GM18511 (cell line): ENCODE data around the gene OR51E1.

Experiments used
- ATAC-seq: cut with Tn5 transposase; IDR thresholded peaks from one replicate; pipeline ENCODE4 v1.9.1; 2021; ENCODE audit warnings: mild to moderate bottlenecking, moderate library complexity; ENCODE audit not compliant: unreplicated experiment

OR51E1 gene

DNA sequence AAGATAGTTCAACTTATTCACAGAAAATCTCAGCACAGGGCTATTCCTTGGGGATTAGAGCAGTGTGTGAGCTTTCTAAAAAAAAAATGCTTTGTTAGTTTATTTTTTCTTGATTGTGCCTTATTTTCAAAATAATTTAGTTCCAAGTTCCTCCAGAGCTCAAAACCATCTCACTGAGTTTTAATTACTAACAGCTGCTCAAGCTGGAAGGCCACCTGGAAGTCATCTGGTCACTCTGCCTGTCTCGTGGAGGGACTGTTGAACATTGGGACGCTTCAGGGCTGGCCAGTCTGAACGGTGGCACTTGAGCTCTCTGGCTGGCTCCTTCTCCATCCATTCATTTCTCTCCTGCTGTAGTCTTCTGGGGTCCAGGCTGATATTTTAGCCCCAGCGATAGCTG lies 4.0 kb downstream of the OR51E1 start:
- ATAC-seq = no peak

DNA sequence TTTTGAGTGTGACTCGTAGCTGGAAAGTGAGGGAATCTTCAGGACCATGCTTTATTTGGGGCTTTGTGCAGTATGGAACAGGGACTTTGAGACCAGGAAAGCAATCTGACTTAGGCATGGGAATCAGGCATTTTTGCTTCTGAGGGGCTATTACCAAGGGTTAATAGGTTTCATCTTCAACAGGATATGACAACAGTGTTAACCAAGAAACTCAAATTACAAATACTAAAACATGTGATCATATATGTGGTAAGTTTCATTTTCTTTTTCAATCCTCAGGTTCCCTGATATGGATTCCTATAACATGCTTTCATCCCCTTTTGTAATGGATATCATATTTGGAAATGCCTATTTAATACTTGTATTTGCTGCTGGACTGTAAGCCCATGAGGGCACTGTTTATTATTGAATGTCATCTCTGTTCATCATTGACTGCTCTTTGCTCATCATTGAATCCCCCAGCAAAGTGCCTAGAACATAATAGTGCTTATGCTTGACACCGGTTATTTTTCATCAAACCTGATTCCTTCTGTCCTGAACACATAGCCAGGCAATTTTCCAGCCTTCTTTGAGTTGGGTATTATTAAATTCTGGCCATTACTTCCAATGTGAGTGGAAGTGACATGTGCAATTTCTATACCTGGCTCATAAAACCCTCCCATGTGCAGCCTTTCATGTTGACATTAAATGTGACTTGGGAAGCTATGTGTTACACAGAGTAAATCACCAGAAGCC lies 11.0 kb downstream of the OR51E1 start:
- ATAC-seq = no peak

DNA sequence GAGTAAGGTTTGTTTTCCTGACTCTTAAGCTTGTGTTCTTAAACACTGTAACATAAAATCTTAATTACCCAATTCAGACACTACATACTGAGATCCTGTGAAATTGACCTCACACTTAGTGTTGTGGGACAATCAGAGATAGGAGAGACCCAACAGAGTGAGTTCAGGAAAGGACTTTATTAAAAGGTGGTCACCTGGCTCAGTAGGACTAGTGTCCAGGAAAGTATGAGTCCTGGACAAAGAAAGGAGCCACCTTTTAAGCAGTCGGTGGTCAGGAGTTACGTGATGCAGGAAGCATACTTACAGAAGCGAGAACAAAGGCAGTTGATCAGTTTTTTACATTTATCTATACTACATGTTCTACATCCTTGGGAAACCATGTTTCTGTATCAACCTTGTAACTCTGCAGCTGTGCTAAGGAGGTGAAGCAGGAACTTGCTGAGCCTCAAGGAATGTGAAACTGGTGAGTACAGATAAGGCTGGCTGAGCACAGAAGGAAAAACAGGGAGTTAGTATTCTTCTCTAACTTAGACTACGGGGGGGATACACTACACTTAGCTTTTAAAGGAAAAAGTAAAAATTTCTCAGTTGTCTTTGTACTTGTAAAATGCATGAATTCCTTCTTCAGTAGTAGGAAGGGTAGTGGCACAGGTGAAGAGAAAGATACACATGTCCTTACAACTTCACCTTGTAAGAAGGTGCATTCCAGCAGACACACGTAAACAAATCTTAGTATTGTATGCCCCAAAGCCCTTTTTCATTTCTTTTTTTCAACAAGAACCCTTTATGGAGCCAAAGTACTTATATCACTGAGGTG lies 15.1 kb downstream of the OR51E1 start:
- no peak for ATAC-seq

DNA sequence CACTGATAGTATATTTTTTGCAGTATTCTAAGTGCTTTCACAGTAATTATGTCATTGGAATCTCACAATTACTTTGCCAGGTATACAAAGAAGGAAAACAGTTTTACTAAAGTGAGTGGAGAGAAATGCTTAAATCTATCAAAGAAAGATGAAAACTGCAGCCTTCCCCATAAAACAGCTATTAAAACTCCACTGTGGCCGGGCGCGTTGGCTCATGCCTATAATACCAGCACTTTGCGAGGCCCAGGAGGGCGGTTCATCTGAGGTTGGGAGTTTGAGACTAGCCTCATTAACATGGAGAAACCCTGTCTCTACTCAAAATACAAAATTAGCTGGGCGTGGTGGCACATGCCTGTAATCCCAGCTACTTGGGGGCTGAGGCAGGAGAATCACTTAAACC lies 19.1 kb downstream of the OR51E1 start:
- no peak for ATAC-seq

DNA sequence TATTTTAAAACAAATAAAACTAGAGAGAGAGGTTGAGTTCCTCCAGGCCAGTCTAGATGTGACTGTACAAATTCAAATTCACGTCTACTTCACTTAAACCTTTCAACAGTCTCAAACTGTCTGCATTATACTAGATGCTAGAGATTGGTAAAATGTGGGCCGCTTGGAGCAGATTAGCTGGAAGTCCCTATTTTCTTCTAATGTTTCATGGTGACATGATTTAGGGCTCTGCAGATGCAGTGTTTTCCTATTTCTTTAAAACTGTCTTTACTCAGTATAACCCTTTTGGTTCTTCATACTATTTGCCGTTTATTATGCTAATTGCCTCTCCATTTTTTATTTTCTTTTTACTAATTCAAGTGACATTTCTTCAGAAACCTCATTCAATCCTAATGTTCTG lies 20.4 kb downstream of the OR51E1 start:
- no peak for ATAC-seq

DNA sequence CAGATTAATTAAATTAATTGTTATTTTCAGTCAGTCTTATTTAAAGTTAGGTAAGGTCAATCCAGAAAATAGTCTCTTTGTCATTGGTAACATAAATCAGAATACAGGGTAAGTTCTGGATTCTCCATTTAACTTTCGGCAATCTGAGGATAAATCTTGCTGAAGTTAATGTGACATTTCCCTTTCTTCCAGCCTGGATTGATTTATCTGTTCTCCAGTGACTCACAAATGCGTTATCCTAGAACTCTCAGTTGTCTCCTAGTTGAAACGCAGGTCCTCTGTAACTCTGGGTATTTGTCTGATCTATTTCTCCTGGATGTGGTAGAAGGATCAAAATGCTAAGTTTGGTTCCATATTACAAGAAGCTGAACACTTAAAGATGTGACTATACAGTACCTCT lies 21.0 kb downstream of the OR51E1 start:
- no peak for ATAC-seq

DNA sequence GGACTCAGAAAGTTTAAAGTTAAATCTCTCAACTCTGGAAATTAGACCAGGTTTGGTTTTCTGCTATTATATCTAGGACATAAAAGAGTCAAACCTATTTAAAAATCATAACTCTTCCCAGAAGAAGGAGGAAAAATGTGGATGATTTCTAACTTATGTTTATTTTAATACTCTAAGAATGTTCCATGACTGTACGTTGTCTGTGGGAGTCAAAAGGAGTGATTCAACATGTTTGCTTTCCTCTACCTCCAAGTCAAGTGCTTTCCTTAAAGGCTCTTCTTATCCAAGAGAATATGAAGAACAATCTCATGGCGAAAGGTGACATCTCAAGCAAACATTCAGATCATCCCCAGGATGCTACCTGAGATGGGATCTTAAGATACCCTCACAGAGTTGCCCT lies 21.6 kb downstream of the OR51E1 start:
- no peak for ATAC-seq

DNA sequence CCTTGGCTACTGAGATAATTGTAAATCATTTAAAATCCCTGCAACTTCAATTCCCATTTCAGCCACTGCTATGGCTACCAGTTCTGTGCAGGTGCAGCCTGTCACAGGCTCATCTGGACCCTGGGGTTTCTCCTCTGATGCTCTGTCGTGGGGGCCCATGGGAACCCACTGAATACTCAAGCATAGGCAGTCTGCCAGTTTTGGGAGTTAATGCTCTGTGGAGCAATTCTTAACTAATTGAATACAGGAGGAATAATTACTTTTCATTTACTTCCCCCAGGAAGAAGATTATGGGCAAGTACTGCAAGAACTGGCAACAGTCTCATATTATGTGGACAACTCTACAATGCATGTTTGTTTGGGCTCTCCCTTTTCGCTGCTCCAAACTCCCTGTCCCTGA lies 28.0 kb downstream of the OR51E1 start:
- no peak for ATAC-seq

DNA sequence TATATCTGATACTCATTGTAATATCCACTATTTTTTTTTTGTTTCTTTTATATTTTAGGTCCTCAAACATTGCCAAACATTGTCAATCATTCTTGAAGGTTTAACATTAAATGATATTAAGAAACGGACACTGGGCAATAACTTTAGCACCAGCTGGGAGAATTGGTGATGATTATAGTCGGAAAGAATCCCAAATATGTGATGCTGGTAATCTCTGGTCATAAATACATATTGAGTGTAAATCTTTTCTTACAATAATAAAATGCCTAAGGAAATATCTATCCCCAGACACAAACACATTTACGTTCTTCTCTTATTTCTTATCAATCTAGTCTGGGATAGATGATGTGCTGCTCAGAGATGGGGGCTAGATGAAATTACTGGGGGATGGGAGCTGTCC lies 28.7 kb downstream of the OR51E1 start:
- no peak for ATAC-seq

DNA sequence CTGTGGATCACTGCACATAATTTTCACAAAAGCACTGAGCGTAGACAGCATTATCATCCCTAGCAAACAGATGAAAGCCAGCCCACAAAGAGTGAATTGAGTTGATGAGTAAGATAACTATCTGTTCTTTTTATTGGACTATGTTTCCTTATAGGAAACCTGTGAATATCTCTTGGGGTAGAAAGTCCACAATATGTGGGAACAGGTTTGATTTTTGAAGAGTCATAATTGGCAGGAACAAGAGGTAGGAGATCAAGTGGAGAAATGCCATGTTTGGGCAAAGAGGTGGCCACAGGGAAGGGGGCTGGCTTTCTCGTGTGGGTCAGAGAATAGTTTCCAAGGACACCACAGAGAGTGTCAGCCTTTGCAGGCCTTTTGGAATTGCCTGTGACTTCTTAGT lies 30.0 kb downstream of the OR51E1 start:
- no peak for ATAC-seq

DNA sequence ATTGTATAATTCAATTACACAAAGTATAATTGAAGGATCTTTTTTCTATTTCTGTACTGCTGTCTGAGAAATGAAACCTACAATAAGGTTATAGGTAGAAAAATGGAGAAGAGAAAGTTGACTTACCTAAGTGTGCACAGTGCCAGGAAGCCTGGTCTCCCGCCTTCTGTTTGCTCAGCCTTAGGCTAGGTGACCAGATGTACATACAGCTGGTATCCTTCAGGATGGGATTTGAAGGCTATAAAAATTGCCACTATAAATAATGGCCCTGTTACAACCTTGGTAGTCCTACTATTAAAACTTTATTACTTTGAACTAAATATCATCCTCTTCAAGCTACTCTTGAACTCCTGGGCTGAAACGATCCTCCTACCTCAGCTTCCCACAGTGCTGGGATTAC lies 34.2 kb downstream of the OR51E1 start:
- no peak for ATAC-seq

DNA sequence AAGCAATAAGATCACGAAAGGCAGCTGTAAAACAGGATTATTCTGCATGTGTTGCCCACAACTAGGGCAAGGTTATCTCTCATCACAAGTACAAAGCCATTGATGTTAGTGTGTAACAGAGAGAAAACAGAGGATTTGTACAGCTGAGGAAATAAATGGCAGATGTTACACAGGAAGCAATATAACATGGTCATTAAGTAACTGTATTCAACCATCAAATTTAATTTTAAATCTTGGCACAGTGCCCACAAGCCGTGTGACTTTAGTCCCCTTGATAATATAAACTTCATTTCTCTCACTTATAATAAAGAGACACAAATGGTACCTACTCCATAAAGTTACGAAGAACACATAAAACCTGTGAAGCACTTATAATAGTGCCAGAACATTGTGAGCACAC lies 36.6 kb downstream of the OR51E1 start:
- ATAC-seq = no peak

DNA sequence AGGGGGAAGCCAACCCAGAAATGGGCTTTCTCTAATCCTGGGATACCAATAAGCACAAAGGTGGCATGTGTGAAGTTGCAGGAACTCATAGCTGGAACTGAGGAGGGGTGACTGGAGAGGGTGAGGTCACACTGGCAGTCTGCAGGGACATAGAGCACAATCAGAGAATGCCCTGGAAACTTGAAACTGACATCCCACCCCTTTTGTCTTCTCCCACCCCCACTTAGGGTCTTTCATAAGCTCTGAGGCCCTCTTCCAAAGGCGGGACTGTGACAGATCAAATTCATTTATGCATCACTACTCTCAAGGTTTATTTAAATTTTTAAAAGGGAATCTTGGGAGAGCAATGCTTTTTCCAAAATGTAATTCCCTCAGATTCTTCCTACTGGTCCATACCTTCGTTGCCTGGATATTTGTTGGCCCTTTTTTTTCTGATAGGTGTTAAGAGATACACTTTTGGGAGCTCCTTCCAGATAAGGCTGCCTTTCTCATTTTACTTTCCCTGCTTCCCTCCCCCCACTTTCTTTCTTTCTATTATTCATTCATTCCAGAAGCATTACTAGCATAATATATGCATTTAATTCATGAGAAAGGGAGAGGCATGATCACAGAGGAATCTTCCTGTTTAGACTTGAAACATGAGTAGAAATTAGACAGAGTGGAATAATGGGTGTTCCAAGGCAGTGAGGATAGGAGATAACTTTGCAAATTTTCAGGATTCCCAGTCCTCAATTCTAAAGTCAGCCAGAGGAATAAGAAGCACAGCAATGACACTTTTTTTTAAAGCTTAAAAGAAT lies 39.0 kb downstream of the OR51E1 start:
- no peak for ATAC-seq

DNA sequence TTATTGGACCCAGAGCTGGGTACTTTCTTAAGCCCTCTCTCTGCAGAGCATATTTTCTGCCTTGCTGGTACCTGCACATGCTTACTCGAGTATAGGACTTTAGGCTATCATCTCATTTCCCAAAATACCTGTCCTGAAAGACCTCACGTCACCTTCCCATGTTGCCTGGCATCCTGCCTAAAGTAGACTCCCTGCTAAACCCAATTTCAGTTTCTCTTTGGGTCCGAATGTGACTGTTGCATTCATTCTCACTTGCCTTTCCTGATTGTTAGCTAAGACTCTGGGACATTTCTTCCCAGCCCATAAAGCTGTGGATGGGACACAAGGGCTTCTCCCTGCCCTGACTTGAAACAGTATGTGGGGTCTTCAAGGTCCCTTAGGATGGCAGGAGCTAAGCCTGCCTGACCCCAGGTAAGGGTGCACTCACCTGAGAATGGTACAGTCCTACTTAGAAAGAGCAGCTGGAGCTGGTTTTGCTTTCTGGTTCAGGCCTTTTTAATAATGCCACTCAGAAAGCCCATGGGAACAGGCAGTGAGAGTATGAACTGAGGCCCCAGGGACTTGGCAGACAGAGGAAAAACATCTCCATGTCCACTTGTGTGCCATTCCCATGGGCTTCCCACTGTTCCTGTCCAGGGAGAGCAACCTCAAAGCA lies 41.0 kb downstream of the OR51E1 start:
- ATAC-seq = no peak

DNA sequence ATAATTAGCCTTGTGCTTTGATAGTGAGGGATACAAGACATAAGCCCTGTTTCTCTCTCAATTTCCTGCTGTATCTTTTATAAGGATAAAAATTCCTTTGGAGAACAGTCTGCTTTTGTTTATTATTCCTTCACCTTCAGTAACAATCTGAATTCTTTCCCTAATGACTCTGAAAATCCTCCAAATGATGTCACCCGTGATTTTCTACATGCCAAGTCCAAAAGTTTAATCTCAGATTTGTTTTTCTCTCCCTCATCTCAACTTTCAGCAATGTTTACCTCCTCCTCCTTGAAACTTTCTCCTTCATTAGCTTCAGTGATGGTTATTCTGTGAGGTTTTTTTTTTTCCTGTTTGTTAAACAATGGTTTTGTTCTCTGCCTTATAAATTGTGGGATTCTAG lies 51.7 kb downstream of the OR51E1 start:
- ATAC-seq = no peak

DNA sequence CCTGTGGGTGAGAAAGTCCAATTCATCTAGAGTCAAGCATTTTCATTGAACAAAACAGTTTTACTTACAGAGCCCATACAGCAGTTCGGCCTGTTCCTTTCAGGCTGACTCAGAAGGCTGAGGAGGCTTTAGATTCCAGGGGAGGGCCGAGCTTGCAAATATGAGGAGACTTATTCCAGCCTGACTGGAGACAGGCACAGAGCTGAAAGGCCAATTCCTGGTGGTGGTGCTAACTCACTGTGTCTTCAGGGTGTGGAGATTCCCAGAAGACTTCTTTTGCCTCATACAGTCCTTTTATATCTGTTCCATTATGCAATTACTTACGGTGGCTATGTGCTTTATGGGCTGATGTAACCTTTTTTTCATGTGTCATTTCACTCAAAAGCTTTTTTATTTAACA lies 53.8 kb downstream of the OR51E1 start, which contains the start of gene OR51E2:
Gene OR51E2 (minus strand): TSS at position 269 of the 400 bp plus-strand sequence. CDS start 15,142 bp downstream, outside the sequence.
- no peak for ATAC-seq

DNA sequence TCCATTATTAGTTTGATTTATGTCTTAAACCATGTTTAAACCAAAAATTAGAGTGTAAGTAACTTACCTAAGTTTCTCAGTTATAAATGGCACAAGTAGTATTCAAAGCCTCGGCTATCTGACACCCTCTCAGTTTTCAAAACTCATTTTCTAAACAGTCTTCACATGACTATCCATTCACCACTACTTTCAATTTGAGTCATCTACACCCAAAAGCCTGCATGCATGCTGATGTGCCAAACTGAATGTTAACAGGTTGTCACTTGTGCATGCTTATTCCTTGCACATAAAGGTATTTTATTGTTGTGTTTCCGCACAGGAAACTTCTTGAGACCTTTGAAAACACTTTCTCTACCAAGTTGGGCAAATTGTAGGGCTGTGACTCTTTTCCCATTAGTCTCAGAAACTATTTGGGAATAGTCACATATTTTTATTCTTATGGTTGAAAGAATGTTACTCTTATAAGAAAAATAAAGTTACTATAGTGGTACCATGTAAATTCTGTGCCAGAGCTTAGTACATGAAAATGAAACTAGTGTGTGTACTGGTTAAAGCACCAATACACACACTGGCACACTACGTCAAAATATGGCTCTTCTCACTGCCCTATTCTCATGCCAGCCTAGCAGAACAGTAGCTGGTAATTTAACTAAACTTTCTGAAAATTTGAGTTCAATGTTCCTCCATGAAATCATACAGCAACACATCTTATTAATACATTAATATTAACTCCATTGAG lies 56.1 kb downstream of the OR51E1 start:
- ATAC-seq = peak; percentile 97

DNA sequence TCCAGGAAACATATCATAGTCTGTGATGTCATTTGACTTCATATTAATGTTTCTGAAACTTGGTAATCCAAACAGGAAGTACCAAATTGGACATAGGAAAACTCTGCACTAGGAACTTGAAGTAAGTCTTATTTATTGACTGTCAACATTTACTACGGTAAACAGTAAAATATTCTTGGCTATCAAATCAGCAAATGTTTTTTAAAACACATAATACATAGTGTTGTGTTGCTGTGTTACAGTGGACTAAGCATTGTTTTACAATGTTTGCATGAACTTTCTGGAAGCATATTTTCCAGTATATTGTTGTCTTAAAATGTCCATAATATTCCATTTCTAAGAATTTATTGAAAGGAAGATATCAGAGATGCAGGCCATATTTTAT lies 56.6 kb downstream of the OR51E1 start:
- ATAC-seq = no peak

DNA sequence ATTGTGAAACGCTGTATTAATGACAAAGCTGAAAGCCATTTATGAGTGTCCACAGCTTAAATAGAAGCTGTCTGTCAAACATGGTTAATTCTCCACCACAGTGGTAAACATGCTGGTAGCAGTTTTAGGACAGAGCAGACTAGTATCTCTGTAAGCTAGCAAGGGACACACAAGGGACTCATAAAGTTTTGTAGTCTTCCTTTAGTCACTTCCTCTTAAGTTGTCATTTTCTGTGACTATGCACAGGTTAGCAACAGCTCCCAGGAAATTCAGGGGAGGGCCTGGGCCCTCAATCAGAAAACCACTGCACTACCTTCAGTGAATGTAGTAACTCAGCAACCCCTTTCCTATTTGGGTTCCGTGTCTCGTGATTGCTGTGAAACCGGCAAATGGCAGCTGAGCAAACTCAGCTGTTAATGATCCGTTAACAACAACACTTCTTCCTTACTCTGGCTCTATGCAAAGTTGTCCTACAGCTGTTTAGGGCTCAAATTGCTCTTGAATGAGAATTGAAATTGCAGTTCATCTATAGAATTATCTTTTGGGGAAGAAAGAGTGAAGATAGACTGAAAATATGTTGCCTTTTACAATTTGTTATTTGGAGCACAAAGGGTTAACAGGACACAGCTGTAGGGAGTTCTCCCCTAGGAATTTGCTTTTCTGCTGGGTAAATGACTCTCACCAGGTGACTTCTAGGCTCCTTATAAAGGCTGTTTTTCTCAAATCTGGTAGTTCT lies 60.4 kb downstream of the OR51E1 start, which contains the start of gene MMP26:
Gene MMP26 (plus strand): TSS at position 731 of the 736 bp plus-strand sequence.
- ATAC-seq = no peak
